ENCODE data around the gene SEMA3G.

SEMA3G gene

GRCh38 chr3:52453496-52454249 is 8.8 kb upstream of the SEMA3G start, which contains the start of gene TNNC1:
TNNC1 (minus strand) TSS chr3:52454041; CDS start chr3:52454015, 26 bp downstream.
- no peak for DNase-seq (ENCODE audit: low spot score)

- no peak for DNase-seq (ENCODE audit: low spot score)
These were observed 7.8 kb upstream of the SEMA3G start for GRCh38 chr3:52452570-52453221.

- DNase-seq (ENCODE audit: low spot score), result no peak
These were observed 7.2 kb upstream of the SEMA3G start for GRCh38 chr3:52452126-52452525.

- no peak for DNase-seq (ENCODE audit: low spot score)
These were observed 6.6 kb upstream of the SEMA3G start for GRCh38 chr3:52451237-52452083.

- DNase-seq (ENCODE audit: low spot score), result no peak
These were observed 5.8 kb upstream of the SEMA3G start for GRCh38 chr3:52450489-52451236.

GRCh38 chr3:52447512-52448355 is 2.8 kb upstream of the SEMA3G start:
- DNase-seq (ENCODE audit: low spot score), result no peak

GRCh38 chr3:52446631-52447511 is 2.0 kb upstream of the SEMA3G start:
- DNase-seq (ENCODE audit: low spot score), result no peak

- no peak for DNase-seq (ENCODE audit: low spot score)
These were observed 1.1 kb upstream of the SEMA3G start for GRCh38 chr3:52446042-52446441.

- DNase-seq (ENCODE audit: low spot score), result no peak
These were observed 864 bp downstream of the SEMA3G start for GRCh38 chr3:52443791-52444687.

- no peak for DNase-seq (ENCODE audit: low spot score)
These were observed 1.7 kb downstream of the SEMA3G start for GRCh38 chr3:52443268-52443610.

GRCh38 chr3:52442409-52443267 is 2.3 kb downstream of the SEMA3G start:
- DNase-seq (ENCODE audit: low spot score), result no peak

- DNase-seq (ENCODE audit: low spot score), result no peak
These were observed 3.1 kb downstream of the SEMA3G start for GRCh38 chr3:52441772-52442332.

GRCh38 chr3:52441091-52441771 is 3.7 kb downstream of the SEMA3G start:
- no peak for DNase-seq (ENCODE audit: low spot score)

- no peak for DNase-seq (ENCODE audit: low spot score)
These were observed 4.2 kb downstream of the SEMA3G start for GRCh38 chr3:52440671-52441070.

GRCh38 chr3:52440249-52440551 is 4.7 kb downstream of the SEMA3G start:
- no peak for DNase-seq (ENCODE audit: low spot score)

- no peak for DNase-seq (ENCODE audit: low spot score)
These were observed 5.3 kb downstream of the SEMA3G start for GRCh38 chr3:52439426-52440248.

All from putamen (tissue), 1 donor.